MM.1S (cell line): Measurements from ENCODE around the gene HEPN1.

Experiments used
- DNase-seq: peaks from one replicate; pipeline ENCODE4 v3.0.0-alpha.2; 2015
- H2AFZ ChIP-seq: fragments of 300-600 bp; sonication (generic); 2 replicates; pipeline ENCODE4 v1.6.0; 2016; ENCODE audit warnings: antibody characterized with exemption, low read length
- H3F3A ChIP-seq: fragments of 300-600 bp; sonication (generic); 2 replicates; pipeline ENCODE4 v1.6.1; 2016; ENCODE audit warnings: mild to moderate bottlenecking, antibody characterized with exemption, low read length, moderate library complexity, mixed read lengths; ENCODE audit not compliant: insufficient read depth
- H3K27ac ChIP-seq: fragments of 300-600 bp; sonication (generic); 2 replicates; pipeline ENCODE4 v1.5.1; 2016; ENCODE audit warnings: mild to moderate bottlenecking, low read length
- H3K27me3 ChIP-seq: fragments of 300-600 bp; sonication (generic); replicated peaks from 2 replicates; pipeline ENCODE4 v1.6.0; 2016; ENCODE audit warnings: low read length; ENCODE audit not compliant: insufficient read depth
- H3K36me3 ChIP-seq: fragments of 300-600 bp; sonication (generic); replicated peaks from 2 replicates; pipeline ENCODE4 v1.6.1; 2016; ENCODE audit warnings: mild to moderate bottlenecking, low read length, mixed read lengths; ENCODE audit not compliant: insufficient read depth
- H3K4me1 ChIP-seq: fragments of 300-600 bp; sonication (generic); 2 replicates; pipeline ENCODE4 v1.6.1; 2016; ENCODE audit warnings: low read length, mixed read lengths
- H3K4me2 ChIP-seq: fragments of 300-600 bp; sonication (generic); 2 replicates; pipeline ENCODE4 v1.6.0; 2016; ENCODE audit warnings: low read depth, low read length
- H3K4me3 ChIP-seq: fragments of 300-600 bp; sonication (generic); 2 replicates; pipeline ENCODE4 v1.5.1; 2016; ENCODE audit warnings: low read length, mixed read lengths
- H3K79me2 ChIP-seq: fragments of 300-600 bp; sonication (generic); 2 replicates; pipeline ENCODE4 v1.6.1; 2016; ENCODE audit warnings: mixed run types, low read length, mixed read lengths
- H3K9ac ChIP-seq: fragments of 300-600 bp; sonication (generic); 2 replicates; pipeline ENCODE4 v1.6.1; 2016; ENCODE audit warnings: low read length, mixed read lengths
- H3K9me2 ChIP-seq: fragments of 300-600 bp; sonication (generic); replicated peaks from 2 replicates; pipeline ENCODE4 v1.6.1; 2016; ENCODE audit warnings: mild to moderate bottlenecking, low read length, mixed read lengths; ENCODE audit not compliant: insufficient read depth
- H3K9me3 ChIP-seq: fragments of 300-600 bp; sonication (generic); replicated peaks from 2 replicates; pipeline ENCODE4 v1.6.1; 2016; ENCODE audit warnings: mild to moderate bottlenecking, low read length, mixed read lengths; ENCODE audit not compliant: insufficient read depth
- H4K20me1 ChIP-seq: fragments of 300-600 bp; sonication (generic); 2 replicates; pipeline ENCODE4 v1.6.1; 2016; ENCODE audit warnings: mild to moderate bottlenecking, low read length, moderate library complexity, mixed read lengths; ENCODE audit not compliant: insufficient read depth
- EZH2 ChIP-seq: fragments of 300-600 bp; sonication (generic); optimal IDR thresholded peaks from 2 replicates; pipeline ENCODE3; 2017; ENCODE audit warnings: low read depth, mild to moderate bottlenecking, antibody characterized with exemption, low read length, mixed read lengths
- EZH2phosphoT487 ChIP-seq: fragments of 300-600 bp; sonication (generic); IDR thresholded peaks from 2 replicates; pipeline ENCODE4 v1.6.1; 2018; ENCODE audit warnings: antibody characterized with exemption, low read length
- TF ChIP-seq, protein P1 (sequence below): fragments of 300-600 bp; sonication (generic); IDR thresholded peaks from 2 replicates; pipeline ENCODE4 v1.5.1; 2016; ENCODE audit warnings: antibody characterized with exemption, low read length, mixed read lengths

HEPN1 gene

DNA sequence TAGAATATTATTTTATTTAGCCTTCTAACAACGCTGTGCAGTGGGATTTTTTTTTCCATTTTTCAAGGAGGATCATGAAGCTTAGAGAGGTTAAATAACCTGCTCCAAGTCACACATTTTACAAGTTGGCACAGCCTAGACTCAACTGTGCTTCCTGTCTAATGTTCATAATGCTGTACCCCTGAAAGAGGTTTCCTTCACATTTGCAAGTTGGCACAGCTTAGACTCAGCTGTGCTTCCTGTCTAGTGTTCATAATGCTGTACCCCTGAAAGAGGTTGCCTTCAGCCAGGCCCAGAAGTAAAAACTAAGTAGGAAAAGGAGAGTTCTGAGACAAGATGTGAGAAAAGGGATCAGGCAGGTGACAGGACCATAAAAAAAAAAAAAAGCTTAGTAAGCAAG is 24.7 kb downstream of the HEPN1 start:
- Histone ChIP-seq H3K9me3 (no peaks in the 10 kb centered on the region), H3K27me3 (no peaks in the 10 kb centered on the region), H2AFZ (no peak overlapping the region), H3K79me2 (no peaks in the 10 kb centered on the region), H3K4me1 (no peaks in the 10 kb centered on the region), H3K27ac (no peak overlapping the region), H3K9me2 (no peaks in the 10 kb centered on the region), H3F3A (no peaks in the 10 kb centered on the region), H3K36me3 (no peaks in the 10 kb centered on the region), H3K9ac (no peak overlapping the region), H3K4me2 (no peak overlapping the region), H4K20me1 (no peaks in the 10 kb centered on the region), H3K4me3 (no peak overlapping the region)
- no peak for DNase-seq
- TF ChIP-seq EZH2 = no peak
- TF ChIP-seq, protein P1, sequence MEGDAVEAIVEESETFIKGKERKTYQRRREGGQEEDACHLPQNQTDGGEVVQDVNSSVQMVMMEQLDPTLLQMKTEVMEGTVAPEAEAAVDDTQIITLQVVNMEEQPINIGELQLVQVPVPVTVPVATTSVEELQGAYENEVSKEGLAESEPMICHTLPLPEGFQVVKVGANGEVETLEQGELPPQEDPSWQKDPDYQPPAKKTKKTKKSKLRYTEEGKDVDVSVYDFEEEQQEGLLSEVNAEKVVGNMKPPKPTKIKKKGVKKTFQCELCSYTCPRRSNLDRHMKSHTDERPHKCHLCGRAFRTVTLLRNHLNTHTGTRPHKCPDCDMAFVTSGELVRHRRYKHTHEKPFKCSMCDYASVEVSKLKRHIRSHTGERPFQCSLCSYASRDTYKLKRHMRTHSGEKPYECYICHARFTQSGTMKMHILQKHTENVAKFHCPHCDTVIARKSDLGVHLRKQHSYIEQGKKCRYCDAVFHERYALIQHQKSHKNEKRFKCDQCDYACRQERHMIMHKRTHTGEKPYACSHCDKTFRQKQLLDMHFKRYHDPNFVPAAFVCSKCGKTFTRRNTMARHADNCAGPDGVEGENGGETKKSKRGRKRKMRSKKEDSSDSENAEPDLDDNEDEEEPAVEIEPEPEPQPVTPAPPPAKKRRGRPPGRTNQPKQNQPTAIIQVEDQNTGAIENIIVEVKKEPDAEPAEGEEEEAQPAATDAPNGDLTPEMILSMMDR = no peak
- TF ChIP-seq EZH2phosphoT487 = no peak

DNA sequence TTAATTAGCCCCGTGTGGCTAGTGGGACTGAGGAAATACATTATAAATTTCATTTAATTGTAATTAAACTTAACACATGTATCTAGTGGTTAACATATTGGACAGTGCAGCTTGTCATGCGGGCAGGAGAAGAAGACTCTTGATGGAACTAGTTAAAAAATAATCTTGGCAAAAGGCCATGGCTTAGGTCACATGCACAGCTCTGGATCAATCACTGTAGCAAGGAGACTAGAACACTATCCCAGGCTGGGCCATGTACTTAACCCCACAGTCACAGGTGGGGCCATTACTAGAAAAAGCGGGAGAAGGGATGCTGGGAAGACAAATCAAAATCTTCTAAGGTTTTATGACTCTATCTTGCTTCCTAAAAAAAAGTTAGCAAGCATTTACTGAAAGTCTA is 25.5 kb downstream of the HEPN1 start:
- TF ChIP-seq EZH2 = no peak
- TF ChIP-seq, protein P1 = no peak
- TF ChIP-seq EZH2phosphoT487 = no peak
- no peaks in the 10 kb centered on the region for H3K9me3 ChIP-seq
- no peaks in the 10 kb centered on the region for H4K20me1 ChIP-seq
- H3K4me1 ChIP-seq = no peaks in the 10 kb centered on the region
- H3F3A ChIP-seq = no peaks in the 10 kb centered on the region
- H3K9me2 ChIP-seq = no peaks in the 10 kb centered on the region
- H3K79me2 ChIP-seq = no peaks in the 10 kb centered on the region
- H3K4me3 ChIP-seq = no peak overlapping the region
- H2AFZ ChIP-seq = no peak overlapping the region
- no peak overlapping the region for H3K9ac ChIP-seq
- no peak for DNase-seq
- no peaks in the 10 kb centered on the region for H3K27me3 ChIP-seq
- H3K36me3 ChIP-seq = no peaks in the 10 kb centered on the region
- H3K4me2 ChIP-seq = no peak overlapping the region
- no peak overlapping the region for H3K27ac ChIP-seq

DNA sequence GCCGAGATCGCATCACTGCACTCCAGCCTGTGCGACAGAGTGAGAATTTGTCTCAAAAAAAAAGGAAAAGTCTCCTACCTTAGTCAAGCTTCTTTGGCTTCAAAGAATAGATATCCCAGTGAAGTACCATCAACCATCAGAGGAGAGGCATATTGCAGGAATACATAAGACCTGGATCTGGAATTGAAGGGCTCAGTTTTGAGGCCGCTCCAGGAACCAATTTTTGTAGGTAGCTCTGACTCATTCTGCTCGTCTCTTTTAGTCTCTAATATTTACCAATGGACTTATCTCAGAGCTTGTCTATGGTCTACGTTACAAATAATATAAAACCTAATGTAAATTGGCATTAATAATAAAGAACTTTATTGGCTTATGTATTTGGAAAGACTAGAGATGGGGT is 26.8 kb downstream of the HEPN1 start:
- no peak for DNase-seq
- no peak overlapping the region for H3K9ac ChIP-seq
- no peaks in the 10 kb centered on the region for H3K4me1 ChIP-seq
- TF ChIP-seq, protein P1 = no peak
- TF ChIP-seq EZH2phosphoT487 (no peak), EZH2 (no peak)
- no peak overlapping the region for H3K4me3 ChIP-seq
- H3F3A ChIP-seq = no peaks in the 10 kb centered on the region
- no peak overlapping the region for H2AFZ ChIP-seq
- H3K79me2 ChIP-seq = no peaks in the 10 kb centered on the region
- H4K20me1 ChIP-seq = no peaks in the 10 kb centered on the region
- no peaks in the 10 kb centered on the region for H3K9me2 ChIP-seq
- H3K4me2 ChIP-seq = no peak overlapping the region
- H3K27me3 ChIP-seq = no peaks in the 10 kb centered on the region
- no peaks in the 10 kb centered on the region for H3K9me3 ChIP-seq
- H3K36me3 ChIP-seq = no peaks in the 10 kb centered on the region
- H3K27ac ChIP-seq = no peak overlapping the region
